ENCODE results near the gene TTC23.

Gene TTC23

GRCh38 chr15:99134317-99134821 lies 115.0 kb downstream of the TTC23 start:
- DNase-seq, result no peak

- DNase-seq, result no peak
These were observed 116.6 kb downstream of the TTC23 start for GRCh38 chr15:99132634-99133287.

DNA sequence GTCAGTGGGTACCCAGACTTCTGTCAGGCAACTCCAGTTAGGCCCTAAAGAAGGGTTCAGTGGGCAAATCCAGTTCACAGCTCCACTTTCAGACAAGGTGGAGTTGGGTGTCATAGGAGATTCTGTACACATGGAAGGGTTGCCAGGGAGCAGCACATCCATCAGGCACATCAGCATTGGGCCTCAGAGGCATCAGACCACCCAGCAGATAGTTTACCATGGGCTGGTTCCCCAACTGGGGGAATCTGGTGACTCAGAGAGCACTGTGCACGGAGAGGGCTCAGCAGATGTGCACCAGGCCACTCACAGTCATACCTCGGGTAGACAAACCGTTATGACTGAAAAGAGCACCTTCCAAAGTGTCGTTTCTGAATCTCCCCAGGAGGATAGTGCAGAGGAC lies 117.3 kb downstream of the TTC23 start:
- DNase-seq, result no peak

- DNase-seq, result no peak
These were observed 117.8 kb downstream of the TTC23 start for GRCh38 chr15:99131441-99132023.

- no peak for DNase-seq
These were observed 118.5 kb downstream of the TTC23 start for GRCh38 chr15:99130765-99131440.

DNA sequence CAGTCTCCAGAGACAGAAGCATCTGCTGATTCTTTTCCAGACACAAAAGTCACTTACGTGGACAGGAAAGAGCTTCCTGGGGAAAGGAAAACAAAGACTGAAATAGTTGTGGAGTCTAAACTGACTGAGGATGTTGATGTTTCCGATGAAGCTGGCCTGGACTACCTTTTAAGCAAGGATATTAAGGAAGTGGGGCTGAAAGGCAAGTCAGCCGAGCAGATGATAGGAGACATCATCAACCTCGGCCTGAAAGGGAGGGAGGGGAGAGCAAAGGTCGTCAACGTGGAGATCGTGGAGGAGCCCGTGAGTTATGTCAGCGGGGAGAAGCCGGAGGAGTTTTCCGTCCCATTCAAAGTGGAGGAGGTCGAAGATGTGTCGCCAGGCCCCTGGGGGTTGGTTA lies 119.1 kb downstream of the TTC23 start:
- no peak for DNase-seq

DNA sequence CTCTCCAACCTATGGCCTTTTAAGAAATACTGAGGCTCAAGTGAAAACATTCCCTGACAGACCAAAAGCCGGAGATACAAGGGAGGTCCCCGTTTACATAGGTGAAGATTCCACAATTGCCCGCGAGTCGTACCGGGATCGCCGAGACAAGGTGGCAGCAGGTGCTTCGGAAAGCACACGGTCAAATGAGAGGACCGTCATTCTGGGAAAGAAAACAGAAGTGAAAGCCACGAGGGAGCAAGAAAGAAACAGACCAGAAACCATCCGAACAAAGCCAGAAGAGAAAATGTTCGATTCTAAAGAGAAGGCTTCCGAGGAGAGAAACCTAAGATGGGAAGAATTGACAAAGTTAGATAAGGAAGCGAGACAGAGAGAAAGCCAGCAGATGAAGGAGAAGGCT lies 119.7 kb downstream of the TTC23 start:
- DNase-seq, result no peak

- DNase-seq, result no peak
These were observed 121.0 kb downstream of the TTC23 start for GRCh38 chr15:99128411-99128810.

DNA sequence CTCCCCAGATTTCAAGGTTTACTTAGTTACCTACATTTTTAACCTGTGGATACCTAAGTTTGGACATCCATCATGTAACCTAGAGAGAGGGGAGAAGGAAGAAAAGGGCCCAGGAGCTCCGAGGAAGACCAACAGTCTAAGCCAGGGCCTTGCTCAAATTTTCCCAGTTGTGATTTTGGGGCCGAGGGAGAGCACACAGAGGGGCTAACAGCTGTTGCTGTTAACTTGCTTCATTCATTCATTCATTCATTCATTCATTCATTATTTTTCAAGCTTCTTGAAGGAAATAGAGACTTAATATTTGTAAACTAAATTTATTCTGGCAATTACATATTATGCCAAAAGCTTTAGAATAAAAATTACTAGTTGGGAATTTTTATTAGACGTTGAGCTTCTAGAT lies 121.6 kb downstream of the TTC23 start:
- DNase-seq, result no peak

- no peak for DNase-seq
These were observed 122.5 kb downstream of the TTC23 start for GRCh38 chr15:99126930-99127329.

DNA sequence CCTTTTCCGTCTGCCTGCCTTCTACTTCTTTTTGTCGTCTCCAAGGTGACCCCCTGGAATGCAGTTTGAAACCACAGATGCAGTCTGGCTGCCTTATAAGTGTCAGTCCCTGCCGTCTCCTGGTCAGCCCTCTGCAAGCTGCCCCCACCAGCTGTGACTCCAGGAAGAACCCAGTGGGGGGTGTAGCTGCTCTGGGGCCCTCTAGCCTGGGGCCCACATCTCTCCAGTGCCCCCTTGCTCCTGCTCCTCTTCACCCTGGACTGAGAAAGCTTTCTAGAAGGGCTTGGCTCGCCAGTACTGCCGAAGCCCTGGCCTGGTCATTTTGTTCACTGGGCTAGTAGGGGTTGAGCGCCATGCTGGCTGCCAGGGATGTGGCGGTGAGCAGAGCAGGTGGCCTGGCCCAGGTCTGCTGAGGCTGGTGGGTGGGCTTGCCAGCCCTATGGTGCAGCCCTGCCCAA lies 123.2 kb downstream of the TTC23 start:
- no peak for DNase-seq

DNA sequence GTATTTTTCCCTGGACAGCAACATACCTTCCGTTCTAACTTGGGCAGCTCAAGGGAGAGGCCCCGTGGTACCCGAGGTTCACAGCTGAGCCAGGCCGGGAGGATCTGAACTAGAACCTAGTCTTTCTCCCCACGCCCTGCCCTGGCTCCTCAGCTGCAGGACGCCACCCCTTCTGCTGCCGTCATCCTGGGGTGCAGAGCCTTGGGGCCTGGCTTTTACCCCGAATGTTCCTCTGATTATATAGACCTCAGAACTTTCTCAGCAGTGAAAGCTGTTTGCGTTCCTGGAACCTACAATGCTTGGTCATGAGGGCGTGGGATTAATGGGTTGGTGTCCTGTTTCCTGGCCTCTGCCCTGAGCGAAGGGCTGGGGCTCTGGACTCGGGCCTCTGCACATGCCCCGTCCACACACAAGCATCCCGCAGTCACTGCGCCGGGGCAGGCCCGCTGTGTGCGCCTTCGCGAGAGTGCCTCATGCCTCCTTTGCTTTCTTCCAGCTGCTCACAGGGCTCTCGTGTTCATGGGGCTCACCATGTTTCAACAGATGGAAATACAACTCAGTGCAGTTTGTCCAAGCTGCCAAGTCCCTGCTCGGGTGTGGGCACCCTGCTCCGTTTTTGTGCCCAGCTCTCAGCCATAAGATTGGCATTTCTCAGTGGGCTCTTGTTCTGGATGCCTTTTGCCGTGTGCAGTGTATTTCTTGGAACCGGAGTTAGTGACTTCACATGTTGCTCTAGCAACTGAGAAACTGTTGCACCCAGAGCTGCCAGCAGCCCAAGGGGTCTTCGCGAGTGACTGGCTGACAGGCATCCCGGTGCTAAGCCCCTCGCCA lies 124.1 kb downstream of the TTC23 start:
- no peak for DNase-seq

DNA sequence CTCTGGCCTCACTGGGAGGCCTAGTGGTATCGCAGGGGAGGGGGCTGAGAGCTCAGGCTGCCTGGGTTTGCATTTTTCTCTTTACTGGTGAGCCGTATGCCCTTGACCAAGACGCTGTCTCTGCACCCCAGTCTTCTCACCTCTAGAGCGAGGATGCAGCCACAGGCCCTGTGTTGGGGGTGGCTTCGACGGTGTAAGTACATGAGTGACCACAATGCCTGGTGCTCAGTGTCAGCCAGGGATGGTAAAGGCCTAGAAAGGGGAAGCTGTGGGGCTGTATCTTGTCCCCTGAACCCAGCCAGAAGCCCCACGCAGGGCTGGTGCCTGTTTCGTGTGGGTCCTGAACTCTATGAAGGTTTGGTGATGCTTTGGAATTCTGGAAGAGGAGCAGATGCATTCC lies 124.7 kb downstream of the TTC23 start:
- no peak for DNase-seq

- DNase-seq, result peak; percentile 28
These were observed 125.5 kb downstream of the TTC23 start for GRCh38 chr15:99123713-99124451.

DNA sequence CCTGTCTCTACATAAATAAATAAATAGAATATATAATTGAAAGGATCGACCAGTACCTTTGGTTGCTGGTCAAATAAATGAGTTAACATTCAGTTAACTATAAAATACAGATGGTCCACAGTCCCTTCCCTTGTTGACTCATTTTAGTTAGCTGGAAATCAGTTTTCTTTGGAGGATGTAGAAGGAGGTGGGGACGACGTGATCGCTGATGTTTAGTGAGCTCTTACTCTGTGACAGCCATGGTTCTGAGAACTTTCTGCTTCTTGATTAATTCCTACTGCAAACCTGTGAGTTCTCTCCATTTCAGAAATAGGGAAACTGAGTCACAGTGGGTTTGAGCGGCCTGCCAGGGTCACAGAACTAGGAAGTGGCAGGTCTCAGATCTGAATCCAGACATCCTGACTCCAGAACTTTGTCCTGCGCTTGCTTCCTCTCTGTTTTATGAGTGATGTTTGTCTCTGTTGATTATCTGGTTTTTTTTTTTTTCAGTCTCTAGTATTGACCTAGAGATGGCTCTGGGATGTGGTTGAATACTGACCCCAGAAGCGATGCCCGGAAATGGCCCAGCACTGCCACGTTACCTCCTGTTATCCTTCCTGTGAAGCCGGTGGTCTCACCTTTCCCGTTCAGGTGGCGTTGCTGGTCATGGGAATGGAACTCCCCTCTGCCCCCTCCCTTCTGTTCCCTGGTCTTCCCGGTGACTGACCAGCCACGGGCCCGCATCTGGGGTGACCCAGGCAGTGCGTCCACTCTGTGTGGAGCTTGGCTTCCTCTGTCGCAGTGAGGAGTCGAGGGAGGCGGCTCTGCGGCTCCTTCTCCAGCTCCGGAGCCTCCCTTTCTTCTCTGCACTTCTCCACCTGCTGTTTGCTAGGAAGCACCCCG lies 126.3 kb downstream of the TTC23 start:
- DNase-seq, result no peak

DNA sequence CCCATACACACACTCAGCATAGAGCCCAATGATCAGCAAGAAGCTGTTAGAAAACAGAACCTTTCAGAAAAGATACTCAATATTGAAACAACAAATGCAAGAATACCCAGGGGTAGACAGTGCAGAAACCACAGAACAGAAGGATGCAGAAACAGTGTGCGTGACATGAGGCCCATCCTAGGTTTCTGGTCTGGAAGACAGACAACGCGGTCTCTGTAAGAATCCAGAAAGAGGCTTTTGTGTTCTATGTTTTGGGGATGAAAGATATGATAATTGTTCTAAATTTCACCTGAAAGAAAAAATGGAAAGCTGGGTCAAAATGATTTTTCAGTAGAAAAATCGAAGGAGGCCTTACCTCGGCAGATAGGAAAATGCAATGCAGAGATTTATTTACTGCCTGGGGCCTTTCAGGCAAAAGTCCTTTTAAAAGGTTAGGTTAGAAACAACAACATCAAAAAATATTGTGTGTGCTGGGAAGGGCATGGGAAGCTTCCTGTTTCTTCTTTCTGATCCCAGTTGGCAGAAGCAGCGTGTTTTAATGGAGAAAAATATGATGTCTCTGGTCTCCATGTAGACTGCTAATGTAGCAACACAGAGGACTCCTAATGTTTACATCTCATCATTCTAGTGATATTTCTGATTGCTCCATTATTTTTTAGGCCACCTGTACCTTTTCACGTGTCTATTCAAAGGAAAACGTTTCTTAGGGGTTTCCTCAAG lies 127.5 kb downstream of the TTC23 start:
- no peak for DNase-seq

DNA sequence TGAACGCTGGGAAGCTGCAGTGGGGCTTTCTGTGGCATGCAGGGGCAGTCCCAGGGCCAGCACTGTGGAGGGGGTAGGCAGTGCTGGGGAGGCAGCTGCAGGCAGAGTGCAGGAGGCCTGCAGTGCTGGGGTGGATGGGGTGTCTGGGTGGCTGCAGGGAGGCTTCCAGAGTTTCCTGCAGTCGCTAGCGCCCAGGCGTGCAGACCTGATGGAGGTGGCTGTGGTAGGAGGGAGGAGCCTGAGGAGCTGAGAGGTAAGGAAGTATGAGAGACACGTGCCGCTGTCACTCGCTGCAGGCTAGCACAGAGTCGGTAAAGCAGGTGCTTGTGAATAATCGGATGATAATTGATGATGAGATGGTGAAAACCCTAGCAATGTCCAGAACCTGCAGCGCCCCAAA lies 128.2 kb downstream of the TTC23 start:
- DNase-seq, result no peak

DNA sequence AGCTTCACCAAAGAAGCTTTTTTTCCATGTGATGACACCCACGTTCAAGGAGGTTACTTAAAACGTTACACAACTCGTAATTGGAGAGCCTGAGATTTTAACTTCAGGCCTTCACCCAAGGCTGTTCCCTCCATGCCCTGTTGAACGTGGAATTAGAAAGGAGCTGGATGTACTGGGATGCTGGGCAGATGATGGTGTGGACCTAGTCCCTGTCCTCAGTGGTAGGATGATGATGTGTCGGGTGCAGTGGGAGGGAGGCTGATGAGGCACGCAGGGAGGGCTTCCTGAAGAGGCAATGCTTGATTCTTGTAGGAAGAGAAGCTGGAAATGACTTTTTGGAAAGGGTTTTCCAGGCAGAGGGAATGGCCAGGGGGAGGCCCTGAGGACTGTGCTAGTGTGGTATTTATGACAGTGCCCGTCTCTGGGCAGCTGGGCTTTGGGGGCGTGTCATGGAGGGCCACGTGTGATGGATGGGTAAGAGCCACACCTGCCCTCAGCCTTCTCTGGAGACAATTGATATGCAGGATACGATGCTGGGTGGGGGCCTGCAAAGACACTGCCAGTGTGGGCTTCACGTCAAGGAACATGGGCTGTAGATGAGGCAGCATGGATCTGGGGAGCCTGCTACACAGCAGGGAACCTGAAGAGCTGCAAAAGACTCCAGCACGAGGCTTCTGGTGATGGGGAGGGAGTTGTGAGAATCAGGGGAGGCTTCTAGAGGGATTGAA lies 129.2 kb downstream of the TTC23 start:
- DNase-seq, result no peak

DNA sequence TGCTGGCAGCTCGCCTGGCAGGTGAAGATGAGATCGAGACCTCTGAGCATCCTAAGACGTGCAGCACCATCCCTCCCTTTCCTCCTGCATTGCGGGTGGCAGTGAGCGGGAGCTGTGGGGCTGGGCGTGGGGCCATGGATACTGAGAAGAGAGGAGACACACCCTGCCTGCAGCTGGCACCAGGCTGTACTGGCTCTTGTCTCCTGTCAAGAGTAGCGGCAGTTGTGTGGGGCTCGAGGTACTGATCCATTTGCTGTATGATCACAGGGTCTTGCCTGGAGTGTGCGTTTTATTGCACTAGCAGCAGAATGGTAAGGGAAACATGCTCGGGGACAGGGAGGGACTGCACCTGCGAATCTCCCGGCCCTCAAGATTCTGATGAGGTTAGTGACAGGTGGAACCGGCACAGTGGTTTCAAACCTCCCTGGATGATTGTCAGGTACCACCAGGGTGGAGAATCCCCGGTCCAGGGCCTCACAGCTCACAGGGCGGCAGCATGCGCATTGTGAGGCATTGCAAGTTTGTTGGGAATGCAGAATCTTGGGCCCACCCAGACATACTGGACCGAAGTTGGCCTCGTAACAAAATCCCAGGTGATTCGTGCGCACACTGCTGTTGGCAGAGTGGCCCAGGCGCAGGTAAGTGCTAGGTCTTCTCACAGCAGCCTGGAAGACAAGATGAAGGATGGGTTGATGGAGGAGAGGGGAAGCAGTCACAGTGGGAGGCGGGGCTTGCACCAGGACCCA lies 130.4 kb downstream of the TTC23 start:
- DNase-seq, result no peak
